Immature natural killer cell (primary cell): ENCODE data around the gene PTPRT. TPM values are rescaled to one million over a fixed set of nuclear protein-coding genes. Genes with fewer than 3 reads are reported as not detected.

Experiments
- DNase-seq, 3 donors: peaks; one replicate each; pipeline ENCODE4 v3.0.0; 2022; ENCODE audit warnings: mixed read lengths in 1 of 3
- H3K27ac Mint-ChIP-seq, 6 donors: one replicate each; pipeline ENCODE4 v1.8.0; 2020; ENCODE audit warnings: mixed read lengths in 6 of 6, mild to moderate bottlenecking in 5 of 6, inconsistent platforms in 4 of 6, moderate library complexity in 3 of 6
- H3K27me3 Mint-ChIP-seq, 3 donors: one replicate each; pipeline ENCODE4 v1.8.0; 2020 to 2021; ENCODE audit warnings: low read depth in 3 of 3, mild to moderate bottlenecking in 3 of 3, mixed read lengths in 3 of 3, moderate library complexity in 3 of 3, inconsistent platforms in 1 of 3
- H3K36me3 Mint-ChIP-seq, 3 donors: one replicate each; pipeline ENCODE4 v1.8.0; 2020; ENCODE audit warnings: mixed read lengths in 3 of 3, inconsistent platforms in 2 of 3, mild to moderate bottlenecking in 2 of 3
- H3K4me1 Mint-ChIP-seq, 2 donors: one replicate each; pipeline ENCODE4 v1.8.0; 2020; ENCODE audit warnings: inconsistent platforms in 2 of 2, mild to moderate bottlenecking in 2 of 2, mixed read lengths in 2 of 2, moderate library complexity in 1 of 2
- H3K4me3 Mint-ChIP-seq, 5 donors: one replicate each; pipeline ENCODE4 v1.8.0; 2020; ENCODE audit warnings: mild to moderate bottlenecking in 5 of 5, mixed read lengths in 5 of 5, inconsistent platforms in 3 of 5, moderate library complexity in 3 of 5
- H3K9me3 Mint-ChIP-seq, 6 donors: one replicate each; pipeline ENCODE4 v1.8.0; 2020; ENCODE audit warnings: mild to moderate bottlenecking in 6 of 6, mixed read lengths in 6 of 6, inconsistent platforms in 4 of 6, moderate library complexity in 3 of 6
- polyA plus RNA-seq, 3 donors: library from polyadenylated mRNA; unstranded; fragments of 300-500 nt; fragmentation: Illumina TruSeq; gene quantifications; one replicate each; pipeline ENCODE4 v1.2.3, GENCODE V29; 2021

Gene PTPRT
- polyA plus RNA-seq, 3 donors from 2014 or later: not detected

GRCh38 chr20:43055181-43055884, 134.4 kb downstream of the PTPRT start:
- peaks cover 0 to 5% (median 0%) of the 10 kb centered on the region in 6 donors for H3K9me3 Mint-ChIP-seq

DNA sequence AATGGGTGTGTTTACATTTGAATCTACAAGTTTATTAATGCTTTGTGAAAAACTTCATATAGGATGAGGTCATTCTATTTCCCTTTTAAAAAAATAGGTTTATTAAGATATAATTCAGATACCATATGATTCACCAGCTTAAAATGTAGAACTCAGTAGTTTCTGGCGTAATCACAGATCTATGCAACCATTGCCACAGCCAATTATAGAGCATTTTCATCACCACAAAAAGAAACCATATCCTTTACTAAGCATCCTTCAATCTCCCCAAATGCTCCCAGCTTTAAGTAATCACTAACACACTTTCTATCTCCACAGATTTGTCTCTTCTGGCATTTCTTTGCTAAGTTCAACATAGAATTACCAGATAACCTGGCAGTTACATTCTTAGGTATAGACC, 137.2 kb downstream of the PTPRT start:
- Mint-ChIP-seq H3K27me3 (no peaks in the 10 kb centered on the region), H3K4me1 (no peaks in the 10 kb centered on the region), H3K9me3 (no peaks in the 10 kb centered on the region), H3K36me3 (no peaks in the 10 kb centered on the region), H3K27ac (no peak overlapping the region), H3K4me3 (no peak overlapping the region)
- DNase-seq: no peak

More at GRCh38 chr20:43055181-43055884, 134.4 kb downstream of the PTPRT start:
- H3K27ac Mint-ChIP-seq: no peak overlapping the region
- no peaks in the 10 kb centered on the region for H3K4me1 Mint-ChIP-seq
- no peak for DNase-seq
- H3K27me3 Mint-ChIP-seq: peaks cover 0 to 1% (median 0%) of the 10 kb centered on the region in 3 donors
- no peaks in the 10 kb centered on the region for H3K36me3 Mint-ChIP-seq
- no peak overlapping the region for H3K4me3 Mint-ChIP-seq

DNA sequence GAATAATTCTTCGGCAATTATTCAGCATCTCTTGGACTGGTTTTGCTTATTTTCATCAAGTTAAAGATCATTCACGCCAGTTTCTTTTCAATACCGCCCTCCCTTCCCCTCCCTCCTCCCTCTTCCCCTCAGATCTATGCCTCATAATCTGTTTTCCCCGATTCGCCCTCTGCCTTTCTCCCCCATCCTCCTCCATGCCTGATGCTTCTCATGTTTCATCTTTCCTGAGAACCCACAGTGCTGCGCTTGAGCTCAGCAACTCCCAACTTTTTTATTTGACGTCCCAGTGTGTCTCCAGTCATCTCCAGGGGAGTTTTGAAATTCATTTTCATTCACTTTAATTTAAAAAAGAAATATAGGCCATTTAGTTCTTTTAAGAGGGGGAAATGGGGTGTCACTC, 142.7 kb downstream of the PTPRT start:
- no peaks in the 10 kb centered on the region for H3K4me1 Mint-ChIP-seq
- H3K4me3 Mint-ChIP-seq: no peak overlapping the region
- peaks cover 0 to 5% (median 0%) of the 10 kb centered on the region in 6 donors for H3K9me3 Mint-ChIP-seq

GRCh38 chr20:43043887-43044286, 145.8 kb downstream of the PTPRT start:
- no peaks in the 10 kb centered on the region for H3K36me3 Mint-ChIP-seq
- no peak overlapping the region for H3K4me3 Mint-ChIP-seq
- peaks cover 0 to 4% (median 2%) of the 10 kb centered on the region in 3 donors for H3K27me3 Mint-ChIP-seq
- H3K4me1 Mint-ChIP-seq: no peaks in the 10 kb centered on the region
- H3K9me3 Mint-ChIP-seq: peaks cover 0 to 5% (median 0%) of the 10 kb centered on the region in 6 donors
- no peak overlapping the region for H3K27ac Mint-ChIP-seq
- no peak for DNase-seq

More for the DNA sequence above, 142.7 kb downstream of the PTPRT start:
- DNase-seq: no peak
- Mint-ChIP-seq H3K27me3 (peaks cover 0 to 4% (median 2%) of the 10 kb centered on the region in 3 donors), H3K36me3 (no peaks in the 10 kb centered on the region), H3K27ac (no peak overlapping the region)

- no peak overlapping the region for H3K4me3 Mint-ChIP-seq
- no peaks in the 10 kb centered on the region for H3K36me3 Mint-ChIP-seq
- H3K27ac Mint-ChIP-seq: no peak overlapping the region
- H3K27me3 Mint-ChIP-seq: peaks cover 0 to 2% (median 0%) of the 10 kb centered on the region in 3 donors
- H3K4me1 Mint-ChIP-seq: no peaks in the 10 kb centered on the region
- peaks cover 0 to 5% (median 0%) of the 10 kb centered on the region in 6 donors for H3K9me3 Mint-ChIP-seq
- no peak for DNase-seq
Measured at GRCh38 chr20:43040427-43040826, 149.3 kb downstream of the PTPRT start.

GRCh38 chr20:43037605-43038309, 151.9 kb downstream of the PTPRT start:
- Mint-ChIP-seq H3K4me3 (no peak overlapping the region), H3K27ac (no peak overlapping the region), H3K36me3 (no peaks in the 10 kb centered on the region), H3K4me1 (no peaks in the 10 kb centered on the region), H3K27me3 (peaks cover 0 to 4% (median 2%) of the 10 kb centered on the region in 3 donors), H3K9me3 (peaks cover 0 to 3% (median 0%) of the 10 kb centered on the region in 6 donors)
- DNase-seq: no peak

DNA sequence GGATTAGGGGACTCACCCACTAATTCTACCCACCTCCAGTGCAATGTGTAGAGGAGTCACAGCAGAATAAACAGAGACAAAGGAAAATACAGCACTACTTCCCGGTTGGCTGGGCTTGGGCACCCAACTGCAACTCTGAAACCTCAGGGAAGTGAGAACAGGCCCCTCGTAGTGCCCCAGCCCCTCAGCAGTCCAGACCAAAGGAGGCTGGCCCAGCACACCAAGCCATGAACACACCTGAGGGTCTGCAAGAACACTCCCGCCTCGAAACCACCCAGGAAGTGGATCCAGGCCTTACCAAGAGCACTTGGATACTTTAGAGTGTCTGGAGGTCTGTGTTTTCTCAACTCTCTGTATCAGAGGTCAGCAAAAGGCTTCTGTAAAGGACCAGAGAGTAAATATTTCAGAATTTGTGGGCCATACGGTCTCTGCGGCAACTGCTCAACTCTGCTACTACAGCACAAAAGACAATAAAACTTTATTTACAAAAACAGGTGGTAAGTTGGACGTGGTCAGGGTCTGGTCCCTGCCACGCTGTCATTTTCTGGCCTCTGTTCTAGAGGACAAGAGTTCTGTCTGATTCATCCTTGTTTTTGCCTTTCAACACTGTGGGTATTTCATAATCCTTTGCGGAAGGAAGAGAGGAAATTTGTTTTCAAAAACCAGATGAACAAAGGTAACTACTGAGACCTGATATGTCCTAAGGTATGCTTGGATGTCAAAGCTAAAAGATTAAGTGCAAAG, 154.6 kb downstream of the PTPRT start:
- Mint-ChIP-seq H3K27me3 (peaks cover 2 to 4% (median 2%) of the 10 kb centered on the region in 3 donors), H3K9me3 (peaks cover 0 to 3% (median 0%) of the 10 kb centered on the region in 6 donors), H3K36me3 (no peaks in the 10 kb centered on the region), H3K4me3 (no peak overlapping the region), H3K27ac (no peak overlapping the region), H3K4me1 (no peaks in the 10 kb centered on the region)
- no peak for DNase-seq

- Mint-ChIP-seq H3K36me3 (no peaks in the 10 kb centered on the region), H3K9me3 (peaks cover 0 to 4% (median 0%) of the 10 kb centered on the region in 6 donors), H3K27ac (no peak overlapping the region), H3K4me1 (no peaks in the 10 kb centered on the region), H3K27me3 (peaks cover 2 to 9% (median 4%) of the 10 kb centered on the region in 3 donors), H3K4me3 (no peak overlapping the region)
- no peak for DNase-seq
Measured at GRCh38 chr20:43032459-43032858, 157.2 kb downstream of the PTPRT start.

DNA sequence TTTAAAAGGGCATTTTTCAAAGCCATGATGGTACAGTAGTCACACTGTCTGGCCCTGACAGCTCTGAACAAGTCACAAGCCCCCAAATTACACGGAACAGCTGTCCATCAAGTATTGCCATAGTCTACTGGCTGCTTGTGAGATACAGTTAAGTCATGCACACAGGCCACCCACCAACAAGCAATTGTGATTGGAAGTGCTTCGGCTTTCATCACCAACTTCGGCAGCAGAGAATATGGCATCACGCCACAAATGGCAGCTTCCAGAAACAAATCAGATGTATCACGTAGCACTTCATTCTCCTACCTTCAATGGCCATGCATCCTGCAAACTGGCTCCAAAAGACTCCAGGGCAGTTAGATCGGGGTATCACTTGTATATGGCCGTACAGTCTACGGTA, 160.5 kb downstream of the PTPRT start:
- Mint-ChIP-seq H3K4me3 (no peak overlapping the region), H3K9me3 (peaks cover 0 to 4% (median 0%) of the 10 kb centered on the region in 6 donors), H3K27me3 (peaks cover 2 to 8% (median 3%) of the 10 kb centered on the region in 3 donors), H3K4me1 (no peaks in the 10 kb centered on the region), H3K36me3 (no peaks in the 10 kb centered on the region), H3K27ac (no peak overlapping the region)
- DNase-seq: no peak

DNA sequence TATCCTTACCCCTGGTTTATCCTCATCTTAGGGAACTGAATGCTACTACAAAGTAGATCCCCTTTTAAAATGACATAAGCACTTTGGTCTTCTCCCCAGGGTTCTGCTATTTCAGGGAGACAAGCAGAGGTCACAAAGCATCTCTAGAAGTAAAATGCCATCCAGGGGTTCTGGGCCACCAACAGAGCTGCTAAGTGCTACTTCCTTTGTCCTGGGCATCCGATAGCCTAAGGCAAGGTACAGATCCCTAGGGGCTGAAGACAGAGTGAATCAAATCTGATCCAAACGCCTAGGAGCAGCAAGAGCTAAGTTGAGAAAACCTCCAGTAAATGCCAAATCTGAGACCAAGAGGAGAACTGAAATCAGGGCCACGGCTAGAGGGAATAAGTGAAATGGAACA, 161.2 kb downstream of the PTPRT start:
- H3K27me3 Mint-ChIP-seq: peaks cover 2 to 6% (median 2%) of the 10 kb centered on the region in 3 donors
- no peaks in the 10 kb centered on the region for H3K36me3 Mint-ChIP-seq
- DNase-seq: no peak
- H3K9me3 Mint-ChIP-seq: peaks cover 0 to 4% (median 0%) of the 10 kb centered on the region in 6 donors
- H3K27ac Mint-ChIP-seq: no peak overlapping the region
- H3K4me1 Mint-ChIP-seq: no peaks in the 10 kb centered on the region
- H3K4me3 Mint-ChIP-seq: no peak overlapping the region

GRCh38 chr20:43023836-43024235, 165.9 kb downstream of the PTPRT start:
- Mint-ChIP-seq H3K4me1 (no peaks in the 10 kb centered on the region), H3K36me3 (no peaks in the 10 kb centered on the region), H3K4me3 (no peak overlapping the region), H3K9me3 (no peaks in the 10 kb centered on the region), H3K27me3 (peaks cover 2 to 6% (median 3%) of the 10 kb centered on the region in 3 donors), H3K27ac (no peak overlapping the region)
- no peak for DNase-seq

DNA sequence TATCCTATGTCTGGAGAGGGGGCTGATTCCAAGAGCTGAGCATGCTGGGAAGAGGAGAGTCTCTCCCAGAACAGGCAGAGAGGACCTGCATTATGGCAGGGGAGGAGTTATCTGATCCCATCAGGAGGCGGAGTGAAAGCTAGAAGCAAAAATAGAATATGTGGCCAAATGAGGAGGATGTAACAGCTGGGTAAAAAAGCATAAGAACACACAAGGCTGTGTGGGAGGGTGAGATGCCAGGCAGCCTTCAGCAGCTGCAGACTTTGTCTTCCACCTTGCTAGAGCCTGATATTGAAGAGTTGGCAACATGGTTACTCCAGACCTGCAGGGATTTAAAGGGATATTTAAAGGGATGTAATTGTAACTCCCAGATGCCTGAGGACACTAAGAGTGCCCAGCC, 167.1 kb downstream of the PTPRT start:
- Mint-ChIP-seq H3K4me1 (no peaks in the 10 kb centered on the region), H3K4me3 (no peak overlapping the region), H3K36me3 (no peaks in the 10 kb centered on the region), H3K9me3 (no peaks in the 10 kb centered on the region), H3K27ac (no peak overlapping the region), H3K27me3 (peaks cover 0 to 3% (median 3%) of the 10 kb centered on the region in 3 donors)
- no peak for DNase-seq

- Mint-ChIP-seq H3K9me3 (no peaks in the 10 kb centered on the region), H3K4me1 (no peaks in the 10 kb centered on the region), H3K27ac (no peak overlapping the region), H3K4me3 (no peak overlapping the region), H3K27me3 (peaks cover 0 to 3% (median 3%) of the 10 kb centered on the region in 3 donors), H3K36me3 (no peaks in the 10 kb centered on the region)
- DNase-seq: no peak
Measured at GRCh38 chr20:43022081-43022480, 167.6 kb downstream of the PTPRT start.
